Activated CD4-positive, alpha-beta T cell treated with anti-CD3 and anti-CD28 coated beads, Interleukin-2, amount 50 U/mL, for 48 hours (primary cell): Measurements from ENCODE around the gene TRIO.
A peak's percentile ranks its signal among the peaks of the same experiment; 100 is the strongest.
"Not testable (repeated sequence)": the region's sequence is repeated elsewhere in the genome, so short reads cannot be mapped to it uniquely, and the experiment has no call there.

Experiments
- DNase-seq, 2 experiments: peaks; one replicate each; pipeline ENCODE4 v3.0.0-alpha.2; 2020

TRIO gene

DNA sequence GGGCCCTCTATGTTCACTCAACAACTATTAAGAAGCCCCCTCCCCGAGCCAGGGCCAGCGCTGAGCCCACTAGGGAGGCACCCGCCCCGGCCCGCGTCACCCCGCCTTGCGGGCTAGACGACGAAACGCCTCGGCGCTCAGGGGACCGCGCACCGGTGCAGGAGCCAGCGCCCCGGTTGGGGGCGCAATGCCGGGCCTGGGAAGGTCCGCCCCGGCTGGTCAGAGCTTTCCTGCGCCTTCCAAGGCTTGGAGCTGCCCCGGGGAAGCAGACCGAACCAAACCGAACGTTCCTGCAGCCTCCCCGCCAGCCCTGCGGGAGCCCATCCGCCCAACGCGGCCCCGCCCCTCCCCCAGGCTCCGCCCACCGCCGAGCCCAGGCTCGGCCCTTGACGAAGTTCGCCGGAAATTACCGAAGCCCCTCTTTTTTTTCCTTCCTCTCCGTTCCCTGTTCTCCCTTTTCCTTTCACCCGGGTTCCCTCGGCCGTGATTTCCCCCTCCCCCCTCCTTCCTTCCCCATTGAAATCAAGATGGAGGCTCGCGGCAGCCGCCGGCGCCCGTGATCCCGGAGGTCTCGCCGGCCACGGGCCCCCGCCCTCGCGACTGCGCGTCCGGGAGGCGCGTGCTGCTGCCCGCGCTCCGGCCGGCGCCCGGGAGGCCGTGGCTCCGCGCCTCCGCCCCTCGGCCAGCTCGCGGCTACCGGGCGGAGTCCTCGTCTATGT lies at the start of gene TRIO:
Gene TRIO (plus strand): TSS at position 516 of the 719 bp plus-strand sequence. CDS start 384 bp downstream, outside the sequence.
- peak; percentile 82 for DNase-seq

GRCh38 chr5:14097380-14097779 lies 45.8 kb upstream of the TRIO start:
- not testable (repeated sequence) for DNase-seq

- DNase-seq: no peak
Observed at GRCh38 chr5:14097998-14098471, 45.1 kb upstream of the TRIO start.

DNA sequence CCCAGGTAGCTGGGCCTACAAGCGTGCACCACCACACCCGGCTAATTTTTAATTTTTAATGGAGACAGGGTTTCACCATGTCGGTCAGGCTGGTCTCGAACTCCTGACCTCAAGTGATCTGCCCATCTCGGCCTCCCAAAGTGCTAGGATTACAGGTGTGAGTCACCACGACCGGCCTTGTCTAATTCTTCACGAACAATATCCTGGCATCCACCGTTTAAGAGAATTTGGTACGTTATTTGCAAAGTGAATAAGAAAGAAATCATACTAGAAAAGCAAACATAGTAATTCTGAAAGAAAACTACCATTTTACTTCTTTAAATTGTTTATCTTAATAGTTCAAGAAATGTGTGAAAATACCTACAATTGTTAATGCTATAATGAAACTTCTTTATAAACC lies 42.9 kb upstream of the TRIO start:
- no peak for DNase-seq

DNA sequence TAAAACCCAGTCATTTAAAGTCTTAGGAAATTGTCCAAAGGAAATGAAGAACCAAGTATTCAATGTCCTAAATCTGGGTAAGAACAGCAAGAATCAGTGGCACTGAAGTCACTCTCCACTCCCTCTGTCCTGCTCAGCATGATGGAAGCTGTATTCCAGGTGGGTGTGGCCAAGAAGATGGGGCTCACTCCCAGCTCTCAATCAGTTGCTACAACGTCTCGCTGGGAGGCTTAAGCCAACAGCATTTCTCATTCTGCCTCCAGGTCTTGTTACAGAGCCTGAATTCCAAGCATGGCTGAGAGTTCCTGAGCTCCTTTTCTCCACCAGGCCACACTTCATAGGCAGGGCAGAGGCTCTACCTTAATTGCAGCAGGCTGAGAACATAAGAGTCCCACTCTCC lies 41.2 kb upstream of the TRIO start:
- no peak for DNase-seq

DNA sequence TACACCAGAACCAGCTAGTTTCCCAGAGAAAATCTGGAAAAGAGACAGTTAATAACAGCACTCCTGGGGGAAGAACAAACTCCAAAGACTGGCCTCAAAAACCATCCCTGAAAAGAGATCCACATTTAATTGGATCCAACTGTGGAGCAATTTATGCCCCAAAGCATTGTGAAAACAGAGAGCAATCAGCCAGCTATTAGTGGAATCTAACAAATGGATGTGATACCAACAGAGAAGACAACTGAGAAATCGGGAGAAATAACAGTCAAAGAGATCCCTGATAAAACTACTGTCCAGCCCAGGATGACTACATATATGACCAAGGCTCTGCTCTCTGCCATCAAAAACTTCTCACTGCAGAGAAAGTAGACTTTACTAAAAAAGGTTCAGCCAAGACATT lies 40.5 kb upstream of the TRIO start:
- DNase-seq: no peak

- DNase-seq: no peak
Observed at GRCh38 chr5:14105718-14106410, 37.3 kb upstream of the TRIO start.

DNA sequence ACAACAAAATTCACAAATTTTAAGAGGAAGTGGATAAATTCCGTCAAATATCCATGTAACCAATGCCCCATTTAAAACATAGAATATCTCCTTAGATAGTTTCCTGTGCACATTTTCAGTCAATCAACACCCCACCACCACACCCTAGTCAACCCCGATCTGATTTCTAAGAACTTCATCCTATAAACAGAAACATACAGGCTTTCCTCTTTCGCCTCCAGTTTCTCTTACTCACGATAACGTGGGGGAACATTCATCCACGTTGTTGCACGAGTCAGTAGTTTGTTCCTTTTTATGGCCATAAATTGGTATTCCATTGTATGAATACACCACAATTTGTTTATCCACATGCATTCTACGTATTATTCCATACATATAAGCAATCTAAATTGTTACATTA lies 35.6 kb upstream of the TRIO start:
- no peak for DNase-seq

DNA sequence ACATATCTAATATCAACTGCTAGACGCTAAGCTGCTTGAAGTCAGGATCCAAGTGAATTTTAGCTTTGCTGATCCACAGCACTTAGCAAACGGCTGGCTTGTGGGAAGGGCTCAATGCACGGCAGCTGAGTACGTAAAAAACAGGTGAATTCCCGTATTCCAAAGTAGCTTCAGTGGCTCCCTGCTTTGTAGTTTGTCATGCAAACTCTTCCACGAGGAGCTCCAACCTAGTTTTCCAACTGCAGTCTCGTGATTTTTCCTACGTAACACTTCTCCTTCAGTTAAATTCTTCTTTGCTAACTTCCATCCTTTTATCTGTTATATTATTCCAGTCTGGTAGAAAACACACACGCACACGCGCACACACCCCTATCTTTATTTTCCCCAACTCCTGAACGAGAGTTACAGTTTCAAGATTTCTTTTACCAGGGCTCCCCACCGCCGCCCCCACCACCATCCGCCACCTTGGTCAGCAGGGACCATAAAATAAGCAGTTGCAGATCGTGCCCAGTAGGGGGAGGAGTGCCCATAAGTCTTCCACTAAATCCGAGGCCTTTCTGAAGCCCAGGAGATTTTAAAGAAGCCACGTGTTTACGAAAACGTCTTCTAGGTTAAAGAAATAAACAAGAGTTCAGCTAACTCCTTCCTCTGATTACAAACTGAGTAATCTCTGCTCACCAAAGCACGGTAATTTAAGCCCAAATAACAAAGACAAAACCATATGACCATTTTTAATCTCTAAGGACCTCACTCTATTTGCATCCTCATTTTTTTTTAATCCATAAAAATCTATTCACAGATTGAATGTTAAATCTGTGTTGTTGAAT lies 34.8 kb upstream of the TRIO start:
- peak; percentile 8 to 9 for DNase-seq

DNA sequence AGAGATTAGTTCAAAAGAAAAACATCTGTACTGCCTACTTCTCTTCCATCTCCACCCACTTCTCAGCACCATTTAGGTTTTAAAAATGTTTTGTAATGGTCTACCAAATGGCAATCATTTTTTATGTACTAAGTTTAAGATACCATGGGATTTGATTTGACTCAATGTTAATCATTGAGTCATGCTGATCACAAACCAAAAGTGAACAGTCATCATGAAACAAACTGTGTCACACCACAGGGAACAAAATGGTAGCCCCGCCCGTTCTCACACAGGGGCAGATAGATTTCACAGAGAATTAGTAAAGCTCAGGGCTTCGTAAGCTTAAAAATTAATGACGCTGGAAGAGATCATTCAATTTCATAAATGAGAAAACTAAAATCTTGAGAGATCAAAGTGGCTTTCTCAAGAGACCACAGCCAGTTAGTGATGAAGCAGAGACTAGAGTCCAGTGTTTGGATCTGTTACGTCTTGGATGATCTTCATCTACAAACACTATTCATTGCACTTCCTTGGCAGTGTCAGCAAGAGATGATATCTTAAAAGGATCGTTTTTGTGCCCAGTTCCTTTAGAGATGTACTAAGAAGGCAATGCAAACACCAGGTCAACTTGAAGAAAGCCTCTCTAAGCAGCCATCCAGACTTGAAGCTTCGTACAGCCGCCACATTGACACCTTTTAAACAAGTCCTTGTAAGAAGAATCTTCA lies 33.9 kb upstream of the TRIO start:
- DNase-seq: peak; percentile 17 to 35

DNA sequence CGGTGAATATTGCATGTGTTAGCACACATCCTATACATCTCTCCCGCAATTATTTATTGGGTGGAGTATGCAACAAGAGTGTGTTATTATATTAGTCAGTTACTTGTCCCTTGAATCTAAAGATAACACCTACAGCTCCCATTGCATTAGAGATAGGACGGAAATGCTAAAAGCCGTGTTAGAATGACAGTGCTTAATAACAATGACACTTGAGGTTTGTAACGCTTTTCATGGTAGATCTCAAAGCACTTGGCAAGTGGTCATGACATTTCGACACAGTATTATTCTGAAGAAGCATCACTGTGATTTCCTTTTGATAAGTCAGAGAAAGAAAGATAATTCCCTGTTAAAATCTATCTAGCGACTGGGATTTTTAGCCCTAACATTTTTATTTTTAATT lies 33.4 kb upstream of the TRIO start:
- DNase-seq: no peak

DNA sequence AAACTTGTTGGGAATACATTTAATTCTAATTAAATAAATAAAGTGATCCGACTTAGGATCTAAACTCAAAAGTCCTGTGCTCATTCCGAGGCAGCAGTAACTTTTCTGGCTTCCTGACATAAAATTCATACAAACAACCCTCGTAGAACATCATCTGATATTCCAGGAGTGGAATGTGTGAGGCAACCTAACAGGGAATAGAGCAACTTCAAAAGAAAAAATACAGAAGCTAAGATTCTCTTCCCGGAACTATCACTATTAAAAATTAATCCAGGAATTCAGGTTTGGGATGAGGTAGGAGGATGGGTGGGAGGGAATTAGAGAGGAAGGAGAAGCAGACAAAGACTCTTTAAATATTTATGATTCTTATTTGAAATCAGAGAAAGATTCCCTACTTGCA lies 32.9 kb upstream of the TRIO start:
- DNase-seq: no peak

GRCh38 chr5:14110680-14111079 lies 32.5 kb upstream of the TRIO start:
- DNase-seq: no peak

GRCh38 chr5:14112998-14113652 lies 30.0 kb upstream of the TRIO start:
- no peak for DNase-seq

GRCh38 chr5:14114615-14115251 lies 28.4 kb upstream of the TRIO start:
- no peak for DNase-seq

- DNase-seq: no peak
Observed at GRCh38 chr5:14115323-14115895, 27.7 kb upstream of the TRIO start.

GRCh38 chr5:14118551-14119320 lies 24.4 kb upstream of the TRIO start:
- no peak for DNase-seq

DNA sequence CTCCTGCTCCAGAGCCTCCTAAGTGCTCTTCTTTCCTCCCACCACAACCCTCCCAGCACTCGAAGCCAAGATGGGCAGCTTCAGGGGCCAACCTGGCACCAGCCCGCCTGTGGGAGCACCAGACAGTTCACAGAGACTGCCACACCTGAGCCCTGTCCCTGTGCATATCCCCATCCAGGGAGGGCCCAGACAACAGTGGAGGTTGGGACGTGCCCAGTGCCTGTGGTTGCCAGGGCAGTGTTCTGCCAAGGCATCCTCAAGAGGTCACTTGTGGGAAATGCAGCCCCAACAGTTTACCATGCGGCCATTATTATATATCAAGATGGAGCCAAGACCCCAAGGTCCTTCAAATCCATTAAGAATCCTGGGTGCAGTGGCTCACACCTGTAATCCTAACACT lies 23.0 kb upstream of the TRIO start:
- no peak for DNase-seq

- no peak for DNase-seq
Observed at GRCh38 chr5:14121552-14121951, 21.6 kb upstream of the TRIO start.

DNA sequence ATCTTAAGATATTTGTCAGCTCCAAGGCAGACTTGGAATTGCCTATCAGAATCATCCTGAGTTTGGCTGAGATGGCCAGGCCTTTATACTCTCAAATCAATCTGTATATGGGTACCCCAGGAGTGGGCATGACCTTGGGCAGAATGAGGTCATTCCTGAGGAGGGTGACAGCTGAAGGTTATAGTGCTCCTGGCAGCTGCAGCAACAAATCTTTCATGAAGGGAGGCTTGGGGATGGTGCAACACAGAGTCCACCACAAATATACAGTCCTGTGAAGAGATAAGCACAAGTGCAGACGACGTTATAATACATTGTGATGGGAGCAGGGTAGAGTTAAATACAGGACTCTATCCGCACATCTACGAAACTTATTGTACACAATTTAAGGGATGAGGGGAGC lies 21.1 kb upstream of the TRIO start:
- DNase-seq: no peak

- no peak for DNase-seq
Observed at GRCh38 chr5:14123551-14123950, 19.6 kb upstream of the TRIO start.
